ENCODE results near the gene GRIK4.
A peak's percentile ranks its signal among the peaks of the same experiment; 100 is the strongest.

Gene GRIK4

GRCh38 chr11:120554766-120555432 is 43.4 kb downstream of the GRIK4 start:
- no peak for DNase-seq

GRCh38 chr11:120555433-120555773 is 43.9 kb downstream of the GRIK4 start:
- no peak for DNase-seq

- no peak for DNase-seq
Measured at GRCh38 chr11:120556797-120557196, 45.2 kb downstream of the GRIK4 start.

- DNase-seq, result peak; percentile 24
Measured at GRCh38 chr11:120558744-120559431, 47.3 kb downstream of the GRIK4 start.

GRCh38 chr11:120561286-120561685 is 49.7 kb downstream of the GRIK4 start:
- no peak for DNase-seq

- no peak for DNase-seq
Measured at GRCh38 chr11:120562806-120563425, 51.4 kb downstream of the GRIK4 start.

GRCh38 chr11:120563703-120564572 is 52.4 kb downstream of the GRIK4 start:
- peak; percentile 43 for DNase-seq

- peak; percentile 1 for DNase-seq
Measured at GRCh38 chr11:120564573-120565311, 53.2 kb downstream of the GRIK4 start.

- no peak for DNase-seq
Measured at GRCh38 chr11:120565466-120566155, 54.1 kb downstream of the GRIK4 start.

- DNase-seq, result no peak
Measured at GRCh38 chr11:120566176-120566575, 54.6 kb downstream of the GRIK4 start.

- no peak for DNase-seq
Measured at GRCh38 chr11:120568572-120569307, 57.2 kb downstream of the GRIK4 start.

- DNase-seq, result no peak
Measured at GRCh38 chr11:120569861-120570260, 58.3 kb downstream of the GRIK4 start.

GRCh38 chr11:120571476-120571875 is 59.9 kb downstream of the GRIK4 start:
- no peak for DNase-seq

- DNase-seq, result no peak
Measured at GRCh38 chr11:120573756-120574354, 62.3 kb downstream of the GRIK4 start.

GRCh38 chr11:120574876-120575275 is 63.3 kb downstream of the GRIK4 start:
- DNase-seq, result no peak

GRCh38 chr11:120575461-120575860 is 63.9 kb downstream of the GRIK4 start:
- DNase-seq, result no peak

- DNase-seq, result no peak
Measured at GRCh38 chr11:120576606-120577005, 65.1 kb downstream of the GRIK4 start.

- no peak for DNase-seq
Measured at GRCh38 chr11:120577041-120577440, 65.5 kb downstream of the GRIK4 start.

- DNase-seq, result no peak
Measured at GRCh38 chr11:120577624-120578363, 66.2 kb downstream of the GRIK4 start.

- DNase-seq, result no peak
Measured at GRCh38 chr11:120578596-120579154, 67.1 kb downstream of the GRIK4 start.

All from NCI-H2029 (cell line).